ENCODE measurements around the gene GOLGB1. TPM values are rescaled to one million over a fixed set of nuclear protein-coding genes. Genes with fewer than 3 reads are reported as not detected.
"Not testable (repeated sequence)": the region's sequence is repeated elsewhere in the genome, so short reads cannot be mapped to it uniquely, and the experiment has no call there.

GOLGB1 gene
- polyA plus RNA-seq, 1 donor from 2014 or later, result 30.2 TPM

DNA sequence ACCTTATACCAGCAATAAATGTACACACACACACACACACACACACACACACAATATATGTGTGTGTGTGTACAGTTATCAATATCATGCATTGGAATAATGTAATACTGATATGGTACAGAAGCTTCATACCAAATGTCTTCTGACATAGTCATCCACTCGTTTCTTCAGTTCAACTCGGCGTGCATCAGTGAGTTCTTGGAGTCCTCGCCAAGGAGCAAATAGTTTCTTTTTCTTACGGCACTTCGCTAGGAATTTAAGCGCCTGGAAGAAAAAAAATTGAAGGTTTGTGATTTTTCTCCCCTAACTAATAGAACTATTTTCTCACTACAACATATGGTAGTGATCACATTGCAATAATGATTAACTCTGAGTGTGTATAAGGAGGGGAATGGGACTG is 32.1 kb upstream of the GOLGB1 start:
- Histone ChIP-seq H3K36me3 (ENCODE audit: insufficient read depth, low read length) (peaks cover 6% of the 10 kb centered on the region), H3K4me2 (ENCODE audit: low read length) (no peak overlapping the region), H3K79me2 (replicated peaks; ENCODE audit: insufficient read depth, low read length) (no peaks in the 10 kb centered on the region), H3F3A (ENCODE audit: insufficient read depth, low read length, poor library complexity, severe bottlenecking) (no peaks in the 10 kb centered on the region), H3K4me3 (ENCODE audit: low read length) (no peak overlapping the region), H3K9me3 (ENCODE audit: low read length) (no peaks in the 10 kb centered on the region), H3K27me3 (ENCODE audit: insufficient read depth, low read depth, low read length) (no peaks in the 10 kb centered on the region), H2AFZ (ENCODE audit: low read depth, low read length) (no peak overlapping the region), H3K9ac (ENCODE audit: low read length) (no peak overlapping the region), H3K9me2 (ENCODE audit: insufficient read depth, low read length) (no peaks in the 10 kb centered on the region), H4K20me1 (ENCODE audit: insufficient read depth) (no peaks in the 10 kb centered on the region), H3K27ac (ENCODE audit: low read length) (no peak overlapping the region)
- TF ChIP-seq RAD21 (conservative IDR thresholded peaks at IDR 0.05) (no peak), EZH2 (IDR thresholded peaks at IDR 0.05; ENCODE audit: borderline replicate concordance, insufficient read depth, low read length, poor library complexity, severe bottlenecking) (no peak), SMC3 (conservative IDR thresholded peaks at IDR 0.05; ENCODE audit: poor library complexity) (no peak), MXI1 (conservative IDR thresholded peaks at IDR 0.05; ENCODE audit: poor library complexity, severe bottlenecking) (no peak)
- TF ChIP-seq, protein P1, sequence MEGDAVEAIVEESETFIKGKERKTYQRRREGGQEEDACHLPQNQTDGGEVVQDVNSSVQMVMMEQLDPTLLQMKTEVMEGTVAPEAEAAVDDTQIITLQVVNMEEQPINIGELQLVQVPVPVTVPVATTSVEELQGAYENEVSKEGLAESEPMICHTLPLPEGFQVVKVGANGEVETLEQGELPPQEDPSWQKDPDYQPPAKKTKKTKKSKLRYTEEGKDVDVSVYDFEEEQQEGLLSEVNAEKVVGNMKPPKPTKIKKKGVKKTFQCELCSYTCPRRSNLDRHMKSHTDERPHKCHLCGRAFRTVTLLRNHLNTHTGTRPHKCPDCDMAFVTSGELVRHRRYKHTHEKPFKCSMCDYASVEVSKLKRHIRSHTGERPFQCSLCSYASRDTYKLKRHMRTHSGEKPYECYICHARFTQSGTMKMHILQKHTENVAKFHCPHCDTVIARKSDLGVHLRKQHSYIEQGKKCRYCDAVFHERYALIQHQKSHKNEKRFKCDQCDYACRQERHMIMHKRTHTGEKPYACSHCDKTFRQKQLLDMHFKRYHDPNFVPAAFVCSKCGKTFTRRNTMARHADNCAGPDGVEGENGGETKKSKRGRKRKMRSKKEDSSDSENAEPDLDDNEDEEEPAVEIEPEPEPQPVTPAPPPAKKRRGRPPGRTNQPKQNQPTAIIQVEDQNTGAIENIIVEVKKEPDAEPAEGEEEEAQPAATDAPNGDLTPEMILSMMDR (IDR thresholded peaks at IDR 0.05; ENCODE audit: poor library complexity, severe bottlenecking), result no peak

DNA sequence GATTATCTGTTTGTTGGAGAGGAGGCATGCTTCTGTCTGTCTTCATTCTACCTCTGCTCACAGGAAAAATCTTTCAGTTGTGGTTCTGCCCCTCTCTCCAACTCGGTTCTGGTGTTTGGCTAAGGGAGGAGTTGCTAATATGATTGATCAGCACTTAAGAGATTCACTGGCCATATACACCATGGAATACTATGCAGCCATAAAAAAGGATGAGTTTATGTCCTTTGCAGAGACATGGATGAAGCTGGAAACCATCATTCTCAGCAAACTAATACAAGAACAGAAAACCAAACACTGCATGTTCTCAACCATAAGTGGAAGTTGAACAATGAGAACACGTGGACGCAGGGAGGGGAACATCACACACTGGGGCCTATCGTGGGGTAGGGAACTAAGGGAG is 25.6 kb upstream of the GOLGB1 start:
- H3K27ac ChIP-seq (ENCODE audit: low read length); H3K9ac ChIP-seq (ENCODE audit: low read length); H2AFZ ChIP-seq (ENCODE audit: low read depth, low read length); H3K27me3 ChIP-seq (ENCODE audit: insufficient read depth, low read depth, low read length); H3K9me3 ChIP-seq (ENCODE audit: low read length); H3F3A ChIP-seq (ENCODE audit: insufficient read depth, low read length, poor library complexity, severe bottlenecking); H4K20me1 ChIP-seq (ENCODE audit: insufficient read depth); H3K4me3 ChIP-seq (ENCODE audit: low read length); H3K9me2 ChIP-seq (ENCODE audit: insufficient read depth, low read length); H3K4me2 ChIP-seq (ENCODE audit: low read length); H3K79me2 ChIP-seq (replicated peaks; ENCODE audit: insufficient read depth, low read length); H3K36me3 ChIP-seq (ENCODE audit: insufficient read depth, low read length): not testable (repeated sequence)

DNA sequence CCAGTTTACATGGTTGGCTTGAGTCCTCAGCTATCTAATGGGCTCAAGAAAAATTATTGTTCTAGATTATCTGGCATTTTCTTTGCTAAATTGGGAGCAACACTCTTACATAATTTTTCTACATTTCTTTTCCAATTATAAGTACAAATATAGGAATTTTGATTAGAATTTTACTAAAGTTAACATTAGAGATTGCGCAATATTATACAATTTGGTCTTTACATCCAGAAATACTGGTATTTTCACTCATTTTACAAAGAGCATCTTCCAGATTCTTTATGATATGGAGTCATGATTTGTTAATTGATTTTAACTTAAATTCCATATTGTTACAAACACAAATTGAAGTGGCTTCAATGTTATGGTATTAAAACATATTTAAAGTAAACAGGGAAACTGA is 19.7 kb upstream of the GOLGB1 start:
- Histone ChIP-seq H3F3A (ENCODE audit: insufficient read depth, low read length, poor library complexity, severe bottlenecking) (no peaks in the 10 kb centered on the region), H3K4me2 (ENCODE audit: low read length) (no peak overlapping the region), H3K36me3 (ENCODE audit: insufficient read depth, low read length) (peaks cover 4% of the 10 kb centered on the region), H3K79me2 (replicated peaks; ENCODE audit: insufficient read depth, low read length) (no peaks in the 10 kb centered on the region), H3K4me3 (ENCODE audit: low read length) (no peak overlapping the region), H4K20me1 (ENCODE audit: insufficient read depth) (no peaks in the 10 kb centered on the region), H3K27ac (ENCODE audit: low read length) (no peak overlapping the region), H2AFZ (ENCODE audit: low read depth, low read length) (no peak overlapping the region), H3K9me2 (ENCODE audit: insufficient read depth, low read length) (no peaks in the 10 kb centered on the region), H3K27me3 (ENCODE audit: insufficient read depth, low read depth, low read length) (no peaks in the 10 kb centered on the region), H3K9me3 (ENCODE audit: low read length) (no peaks in the 10 kb centered on the region), H3K9ac (ENCODE audit: low read length) (no peak overlapping the region)
- TF ChIP-seq POLR2AphosphoS5 (IDR thresholded peaks at IDR 0.05), result no peak
- TF ChIP-seq EZH2 (IDR thresholded peaks at IDR 0.05; ENCODE audit: borderline replicate concordance, insufficient read depth, low read length, poor library complexity, severe bottlenecking), result no peak
- no peak for TF ChIP-seq SMC3 (conservative IDR thresholded peaks at IDR 0.05; ENCODE audit: poor library complexity)
- TF ChIP-seq EP300 (conservative IDR thresholded peaks at IDR 0.05; ENCODE audit: poor library complexity, severe bottlenecking), result no peak
- no peak for TF ChIP-seq TAF1 (IDR thresholded peaks at IDR 0.05; ENCODE audit: low read depth)
- no peak for TF ChIP-seq MXI1 (conservative IDR thresholded peaks at IDR 0.05; ENCODE audit: poor library complexity, severe bottlenecking)
- TF ChIP-seq, protein P1 (IDR thresholded peaks at IDR 0.05; ENCODE audit: poor library complexity, severe bottlenecking), result no peak
- TF ChIP-seq RAD21 (conservative IDR thresholded peaks at IDR 0.05), result no peak
- TF ChIP-seq, protein P2, sequence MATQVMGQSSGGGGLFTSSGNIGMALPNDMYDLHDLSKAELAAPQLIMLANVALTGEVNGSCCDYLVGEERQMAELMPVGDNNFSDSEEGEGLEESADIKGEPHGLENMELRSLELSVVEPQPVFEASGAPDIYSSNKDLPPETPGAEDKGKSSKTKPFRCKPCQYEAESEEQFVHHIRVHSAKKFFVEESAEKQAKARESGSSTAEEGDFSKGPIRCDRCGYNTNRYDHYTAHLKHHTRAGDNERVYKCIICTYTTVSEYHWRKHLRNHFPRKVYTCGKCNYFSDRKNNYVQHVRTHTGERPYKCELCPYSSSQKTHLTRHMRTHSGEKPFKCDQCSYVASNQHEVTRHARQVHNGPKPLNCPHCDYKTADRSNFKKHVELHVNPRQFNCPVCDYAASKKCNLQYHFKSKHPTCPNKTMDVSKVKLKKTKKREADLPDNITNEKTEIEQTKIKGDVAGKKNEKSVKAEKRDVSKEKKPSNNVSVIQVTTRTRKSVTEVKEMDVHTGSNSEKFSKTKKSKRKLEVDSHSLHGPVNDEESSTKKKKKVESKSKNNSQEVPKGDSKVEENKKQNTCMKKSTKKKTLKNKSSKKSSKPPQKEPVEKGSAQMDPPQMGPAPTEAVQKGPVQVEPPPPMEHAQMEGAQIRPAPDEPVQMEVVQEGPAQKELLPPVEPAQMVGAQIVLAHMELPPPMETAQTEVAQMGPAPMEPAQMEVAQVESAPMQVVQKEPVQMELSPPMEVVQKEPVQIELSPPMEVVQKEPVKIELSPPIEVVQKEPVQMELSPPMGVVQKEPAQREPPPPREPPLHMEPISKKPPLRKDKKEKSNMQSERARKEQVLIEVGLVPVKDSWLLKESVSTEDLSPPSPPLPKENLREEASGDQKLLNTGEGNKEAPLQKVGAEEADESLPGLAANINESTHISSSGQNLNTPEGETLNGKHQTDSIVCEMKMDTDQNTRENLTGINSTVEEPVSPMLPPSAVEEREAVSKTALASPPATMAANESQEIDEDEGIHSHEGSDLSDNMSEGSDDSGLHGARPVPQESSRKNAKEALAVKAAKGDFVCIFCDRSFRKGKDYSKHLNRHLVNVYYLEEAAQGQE (IDR thresholded peaks at IDR 0.05; ENCODE audit: borderline replicate concordance), result no peak
